HepG2 (cell line): ENCODE results near the gene ELP1. TPM values are rescaled to one million over a fixed set of nuclear protein-coding genes. Genes with fewer than 3 reads are reported as not detected.

Source experiments
- ARNTL ChIP-seq: sonication (generic); formaldehyde crosslinking; IDR thresholded peaks from 2 replicates; pipeline ENCODE4 v1.4.0; 2020; ENCODE audit warnings: mild to moderate bottlenecking, missing genetic modification reagents
- CENPX ChIP-seq: sonication (generic); formaldehyde crosslinking; IDR thresholded peaks from 2 replicates; pipeline ENCODE4 v1.9.0; 2021; ENCODE audit warnings: mild to moderate bottlenecking, missing genetic modification reagents, moderate library complexity
- ELF3 ChIP-seq: IDR thresholded peaks from 2 replicates; pipeline ENCODE4 v1.6.1; 2016; ENCODE audit warnings: missing genetic modification reagents, missing compliant biosample characterization
- HDAC1 ChIP-seq: sonication (generic); formaldehyde crosslinking; IDR thresholded peaks from 2 replicates; pipeline ENCODE4 v1.5.1; 2020; ENCODE audit warnings: mild to moderate bottlenecking, missing genetic modification reagents
- MATR3 ChIP-seq: sonication (generic); formaldehyde crosslinking; IDR thresholded peaks from 2 replicates; pipeline ENCODE4 v1.4.0; 2020; ENCODE audit warnings: missing genetic modification reagents
- MBD4 ChIP-seq: IDR thresholded peaks from 2 replicates; pipeline ENCODE4 v1.6.1; 2012; ENCODE audit warnings: low read length, inconsistent platforms, borderline replicate concordance
- MIXL1 ChIP-seq: IDR thresholded peaks from 2 replicates; pipeline ENCODE4 v1.6.1; 2016
- NFRKB ChIP-seq: fragments of 450-650 bp; IDR thresholded peaks from 2 replicates; pipeline ENCODE4 v1.6.1; 2017
- RARG ChIP-seq: sonication (generic); formaldehyde crosslinking; IDR thresholded peaks from 2 replicates; pipeline ENCODE4 v1.4.0; 2020; ENCODE audit warnings: low read depth, mild to moderate bottlenecking, missing genetic modification reagents
- RFX1 ChIP-seq: fragments of 450-650 bp; IDR thresholded peaks from 2 replicates; pipeline ENCODE4 v1.6.1; 2017
- RNF2 ChIP-seq: fragments of 450-650 bp; conservative IDR thresholded peaks from 2 replicates; pipeline ENCODE4 v1.6.1; 2016; ENCODE audit warnings: low read depth
- SNAI1 ChIP-seq: sonication (generic); formaldehyde crosslinking; IDR thresholded peaks from 2 replicates; pipeline ENCODE4 v1.5.0; 2020; ENCODE audit warnings: mild to moderate bottlenecking, missing genetic modification reagents, borderline replicate concordance
- STAT5B ChIP-seq: sonication (generic); formaldehyde crosslinking; IDR thresholded peaks from 2 replicates; pipeline ENCODE4 v1.4.0; 2020; ENCODE audit warnings: missing genetic modification reagents
- TCF12 ChIP-seq, 2 experiments: fragments of 450-650 bp in 1 of 2; sonication (generic) in 1 of 2; formaldehyde crosslinking in 1 of 2; IDR thresholded peaks; 2 replicates each; pipeline versions ENCODE4 v1.6.1 to v1.8.0; 2017 to 2022; ENCODE audit warnings: antibody characterized with exemption in 1 of 2, mild to moderate bottlenecking in 1 of 2, missing genetic modification reagents in 1 of 2, moderate library complexity in 1 of 2
- ZBTB21 ChIP-seq: sonication (generic); formaldehyde crosslinking; IDR thresholded peaks from 2 replicates; pipeline ENCODE4 v1.4.0; 2020; ENCODE audit warnings: missing genetic modification reagents
- ZNF101 ChIP-seq: sonication (generic); formaldehyde crosslinking; IDR thresholded peaks from 2 replicates; pipeline ENCODE4 v1.4.0; 2020; ENCODE audit warnings: mild to moderate bottlenecking, low read depth, missing genetic modification reagents, borderline replicate concordance
- ZNF224 ChIP-seq: sonication (generic); formaldehyde crosslinking; IDR thresholded peaks from 2 replicates; pipeline ENCODE4 v1.5.0; 2020; ENCODE audit warnings: mild to moderate bottlenecking, missing genetic modification reagents
- ZNF484 ChIP-seq: sonication (generic); formaldehyde crosslinking; IDR thresholded peaks from 2 replicates; pipeline ENCODE4 v1.5.1; 2020; ENCODE audit warnings: mild to moderate bottlenecking, low read depth, missing genetic modification reagents, borderline replicate concordance
- polyA plus RNA-seq, 8 experiments: library from polyadenylated mRNA; depleted of rRNA in 3 of 8; stranded (reverse) in 7 of 8; unstranded in 1 of 8; fragments of >200 nt; fragmentation: Illumina TruSeq in 4 of 8; extraction: Trizol in 4 of 8; gene quantifications; 2 replicates each; pipeline versions ENCODE4 v1.2.1 to v1.2.3, GENCODE V29; 2011 to 2016; ENCODE audit warnings: low read depth in 4 of 8, missing spikeins in 1 of 8, mixed read lengths in 1 of 8; ENCODE audit not compliant: insufficient read depth in 1 of 8
- total RNA-seq, 5 experiments: library from RNA; depleted of rRNA; stranded (reverse); fragments of >200 nt; fragmentation: Illumina TruSeq; extraction: Trizol; gene quantifications; 2 replicates each; pipeline ENCODE4 v1.2.3, GENCODE V29; 2016; ENCODE audit warnings: low read depth in 1 of 5
- TF ChIP-seq, protein P1 (sequence below): sonication (generic); formaldehyde crosslinking; IDR thresholded peaks from 2 replicates; pipeline ENCODE4 v1.5.0; 2020; ENCODE audit warnings: missing genetic modification reagents
- TF ChIP-seq, protein P2 (sequence below): sonication (generic); formaldehyde crosslinking; IDR thresholded peaks from 2 replicates; pipeline ENCODE4 v1.4.0; 2020; ENCODE audit warnings: missing genetic modification reagents, borderline replicate concordance
- TF ChIP-seq, protein P3 (sequence below): sonication (generic); formaldehyde crosslinking; IDR thresholded peaks from 2 replicates; pipeline ENCODE4 v1.5.1; 2020; ENCODE audit warnings: missing genetic modification reagents, mild to moderate bottlenecking, borderline replicate concordance
- TF ChIP-seq, protein P4 (sequence below): sonication (generic); formaldehyde crosslinking; conservative IDR thresholded peaks from 2 replicates; pipeline ENCODE4 v1.8.0; 2022; ENCODE audit warnings: missing genetic modification reagents

The ELP1 gene
- total and polyA plus RNA-seq, 2 of the 13 experiments (the other 11 are each of a cell fraction or from before 2014, with no cell fraction given) = 157 to 275 TPM

DNA sequence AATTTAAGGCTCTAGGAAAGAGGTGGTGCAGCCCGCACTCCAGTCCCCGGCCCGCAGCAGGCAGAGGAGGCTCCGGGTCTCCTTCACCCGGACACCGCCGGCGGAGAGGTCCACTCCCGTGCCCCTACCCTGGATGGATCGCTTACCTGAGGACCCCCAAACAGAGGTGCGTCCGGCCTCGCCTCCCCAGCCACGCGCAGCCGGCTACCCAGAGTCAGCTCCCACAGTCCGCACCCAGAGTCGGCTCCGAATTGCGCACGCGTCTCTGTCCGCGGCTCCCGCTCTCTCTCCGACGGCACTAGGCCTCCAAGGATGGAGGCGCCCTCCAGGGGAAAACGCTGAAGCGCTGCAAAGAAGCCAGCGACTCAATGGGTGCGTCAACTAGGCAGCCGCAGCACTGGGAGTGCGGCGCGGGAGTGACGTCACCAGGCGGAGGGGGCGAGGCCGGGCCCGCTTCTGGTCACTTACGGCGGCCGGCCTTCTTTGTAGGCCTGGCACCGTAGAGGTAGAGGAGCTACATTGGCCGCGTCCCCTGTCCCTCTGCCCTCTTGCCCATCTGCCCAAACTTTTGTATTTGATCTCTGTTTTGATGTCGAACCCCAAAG lies at the start of gene ELP1 (continued):
- TF ChIP-seq, protein P1, sequence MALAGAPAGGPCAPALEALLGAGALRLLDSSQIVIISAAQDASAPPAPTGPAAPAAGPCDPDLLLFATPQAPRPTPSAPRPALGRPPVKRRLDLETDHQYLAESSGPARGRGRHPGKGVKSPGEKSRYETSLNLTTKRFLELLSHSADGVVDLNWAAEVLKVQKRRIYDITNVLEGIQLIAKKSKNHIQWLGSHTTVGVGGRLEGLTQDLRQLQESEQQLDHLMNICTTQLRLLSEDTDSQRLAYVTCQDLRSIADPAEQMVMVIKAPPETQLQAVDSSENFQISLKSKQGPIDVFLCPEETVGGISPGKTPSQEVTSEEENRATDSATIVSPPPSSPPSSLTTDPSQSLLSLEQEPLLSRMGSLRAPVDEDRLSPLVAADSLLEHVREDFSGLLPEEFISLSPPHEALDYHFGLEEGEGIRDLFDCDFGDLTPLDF = peak; percentile 72
- no peak for TF ChIP-seq NFRKB
- peak; percentile 38; the same call in 1 of the 2 replicates for TF ChIP-seq ELF3 (CRISPR knock-in tag)
- no peak for TF ChIP-seq SNAI1 (CRISPR knock-in tag)
- TF ChIP-seq, protein P2, sequence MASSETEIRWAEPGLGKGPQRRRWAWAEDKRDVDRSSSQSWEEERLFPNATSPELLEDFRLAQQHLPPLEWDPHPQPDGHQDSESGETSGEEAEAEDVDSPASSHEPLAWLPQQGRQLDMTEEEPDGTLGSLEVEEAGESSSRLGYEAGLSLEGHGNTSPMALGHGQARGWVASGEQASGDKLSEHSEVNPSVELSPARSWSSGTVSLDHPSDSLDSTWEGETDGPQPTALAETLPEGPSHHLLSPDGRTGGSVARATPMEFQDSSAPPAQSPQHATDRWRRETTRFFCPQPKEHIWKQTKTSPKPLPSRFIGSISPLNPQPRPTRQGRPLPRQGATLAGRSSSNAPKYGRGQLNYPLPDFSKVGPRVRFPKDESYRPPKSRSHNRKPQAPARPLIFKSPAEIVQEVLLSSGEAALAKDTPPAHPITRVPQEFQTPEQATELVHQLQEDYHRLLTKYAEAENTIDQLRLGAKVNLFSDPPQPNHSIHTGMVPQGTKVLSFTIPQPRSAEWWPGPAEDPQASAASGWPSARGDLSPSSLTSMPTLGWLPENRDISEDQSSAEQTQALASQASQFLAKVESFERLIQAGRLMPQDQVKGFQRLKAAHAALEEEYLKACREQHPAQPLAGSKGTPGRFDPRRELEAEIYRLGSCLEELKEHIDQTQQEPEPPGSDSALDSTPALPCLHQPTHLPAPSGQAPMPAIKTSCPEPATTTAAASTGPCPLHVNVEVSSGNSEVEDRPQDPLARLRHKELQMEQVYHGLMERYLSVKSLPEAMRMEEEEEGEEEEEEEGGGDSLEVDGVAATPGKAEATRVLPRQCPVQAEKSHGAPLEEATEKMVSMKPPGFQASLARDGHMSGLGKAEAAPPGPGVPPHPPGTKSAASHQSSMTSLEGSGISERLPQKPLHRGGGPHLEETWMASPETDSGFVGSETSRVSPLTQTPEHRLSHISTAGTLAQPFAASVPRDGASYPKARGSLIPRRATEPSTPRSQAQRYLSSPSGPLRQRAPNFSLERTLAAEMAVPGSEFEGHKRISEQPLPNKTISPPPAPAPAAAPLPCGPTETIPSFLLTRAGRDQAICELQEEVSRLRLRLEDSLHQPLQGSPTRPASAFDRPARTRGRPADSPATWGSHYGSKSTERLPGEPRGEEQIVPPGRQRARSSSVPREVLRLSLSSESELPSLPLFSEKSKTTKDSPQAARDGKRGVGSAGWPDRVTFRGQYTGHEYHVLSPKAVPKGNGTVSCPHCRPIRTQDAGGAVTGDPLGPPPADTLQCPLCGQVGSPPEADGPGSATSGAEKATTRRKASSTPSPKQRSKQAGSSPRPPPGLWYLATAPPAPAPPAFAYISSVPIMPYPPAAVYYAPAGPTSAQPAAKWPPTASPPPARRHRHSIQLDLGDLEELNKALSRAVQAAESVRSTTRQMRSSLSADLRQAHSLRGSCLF (CRISPR knock-in tag) = no peak
- TF ChIP-seq ZNF101 = peak; percentile 71; the same call in 1 of the 2 replicates
- no peak for TF ChIP-seq RFX1
- no peak for TF ChIP-seq STAT5B
- no peak for TF ChIP-seq TCF12 (IDR thresholded peaks at IDR 0.05)
- no peak; the same call in 1 of the 2 replicates for TF ChIP-seq TCF12 (CRISPR knock-in tag; IDR thresholded peaks at IDR 0.05)
- no peak for TF ChIP-seq MATR3 (CRISPR knock-in tag)
- TF ChIP-seq MBD4 = no peak
- TF ChIP-seq ZBTB21 = peak; percentile 77
- TF ChIP-seq RNF2 = no peak; the same call in 1 of the 2 replicates
- no peak; the same call in 1 of the 2 replicates for TF ChIP-seq ZNF484
- peak; percentile 78 for TF ChIP-seq MIXL1
- TF ChIP-seq, protein P3, sequence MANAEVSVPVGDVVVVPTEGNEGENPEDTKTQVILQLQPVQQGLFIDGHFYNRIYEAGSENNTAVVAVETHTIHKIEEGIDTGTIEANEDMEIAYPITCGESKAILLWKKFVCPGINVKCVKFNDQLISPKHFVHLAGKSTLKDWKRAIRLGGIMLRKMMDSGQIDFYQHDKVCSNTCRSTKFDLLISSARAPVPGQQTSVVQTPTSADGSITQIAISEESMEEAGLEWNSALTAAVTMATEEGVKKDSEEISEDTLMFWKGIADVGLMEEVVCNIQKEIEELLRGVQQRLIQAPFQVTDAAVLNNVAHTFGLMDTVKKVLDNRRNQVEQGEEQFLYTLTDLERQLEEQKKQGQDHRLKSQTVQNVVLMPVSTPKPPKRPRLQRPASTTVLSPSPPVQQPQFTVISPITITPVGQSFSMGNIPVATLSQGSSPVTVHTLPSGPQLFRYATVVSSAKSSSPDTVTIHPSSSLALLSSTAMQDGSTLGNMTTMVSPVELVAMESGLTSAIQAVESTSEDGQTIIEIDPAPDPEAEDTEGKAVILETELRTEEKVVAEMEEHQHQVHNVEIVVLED = peak; percentile 76; the same call in 1 of the 2 replicates
- TF ChIP-seq ARNTL (CRISPR knock-in tag) = peak; percentile 57; the same call in 1 of the 2 replicates
- no peak for TF ChIP-seq CENPX
- peak; percentile 71 for TF ChIP-seq HDAC1 (CRISPR knock-in tag)
- no peak for TF ChIP-seq ZNF224 (CRISPR knock-in tag)
- TF ChIP-seq, protein P4, sequence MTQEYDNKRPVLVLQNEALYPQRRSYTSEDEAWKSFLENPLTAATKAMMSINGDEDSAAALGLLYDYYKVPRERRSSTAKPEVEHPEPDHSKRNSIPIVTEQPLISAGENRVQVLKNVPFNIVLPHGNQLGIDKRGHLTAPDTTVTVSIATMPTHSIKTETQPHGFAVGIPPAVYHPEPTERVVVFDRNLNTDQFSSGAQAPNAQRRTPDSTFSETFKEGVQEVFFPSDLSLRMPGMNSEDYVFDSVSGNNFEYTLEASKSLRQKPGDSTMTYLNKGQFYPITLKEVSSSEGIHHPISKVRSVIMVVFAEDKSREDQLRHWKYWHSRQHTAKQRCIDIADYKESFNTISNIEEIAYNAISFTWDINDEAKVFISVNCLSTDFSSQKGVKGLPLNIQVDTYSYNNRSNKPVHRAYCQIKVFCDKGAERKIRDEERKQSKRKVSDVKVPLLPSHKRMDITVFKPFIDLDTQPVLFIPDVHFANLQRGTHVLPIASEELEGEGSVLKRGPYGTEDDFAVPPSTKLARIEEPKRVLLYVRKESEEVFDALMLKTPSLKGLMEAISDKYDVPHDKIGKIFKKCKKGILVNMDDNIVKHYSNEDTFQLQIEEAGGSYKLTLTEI (CRISPR knock-in tag) = no peak
- 0 out of 2 replicates have a peak, but pooled peaks have one; percentile 64 for TF ChIP-seq RARG (CRISPR knock-in tag)
